Spleen (tissue), 11 donors: ENCODE data around the gene SRPRA. TPM values are rescaled to one million over a fixed set of nuclear protein-coding genes. Genes with fewer than 3 reads are reported as not detected.

Source experiments
- DNase-seq: peaks from one replicate; pipeline ENCODE4 v3.0.0-alpha.2; 2020
- H3K27ac ChIP-seq, 8 donors: fragments of 200-600 bp; sonication (generic) in 7 of 8; 1 replicate in 4 of 8; 2 replicates in 4 of 8; pipeline versions ENCODE4 v1.5.0 to v1.8.0; 2016 to 2021; ENCODE audit warnings: inconsistent platforms in 4 of 8, mild to moderate bottlenecking in 4 of 8, moderate library complexity in 1 of 8
- H3K27me3 ChIP-seq, 7 donors: fragments of 200-600 bp; sonication (generic) in 6 of 7; replicated peaks in 1 of 7; 1 replicate in 4 of 7; 2 replicates in 3 of 7; pipeline versions ENCODE4 v1.5.0 to v1.8.0; 2016 to 2021; ENCODE audit warnings: inconsistent platforms in 3 of 7, mild to moderate bottlenecking in 1 of 7
- H3K36me3 ChIP-seq, 6 donors: fragments of 200-600 bp; sonication (generic) in 5 of 6; 1 replicate in 4 of 6; 2 replicates in 2 of 6; pipeline versions ENCODE4 v1.5.0 to v1.8.0; 2016 to 2021; ENCODE audit warnings: inconsistent platforms in 2 of 6
- H3K4me1 ChIP-seq, 6 donors: fragments of 200-600 bp; sonication (generic) in 5 of 6; 1 replicate in 3 of 6; 2 replicates in 3 of 6; pipeline versions ENCODE4 v1.5.0 to v1.8.0; 2016 to 2021; ENCODE audit warnings: inconsistent platforms in 3 of 6
- H3K4me3 ChIP-seq, 8 donors: fragments of 200-600 bp; sonication (generic) in 7 of 8; 1 replicate in 4 of 8; 2 replicates in 4 of 8; pipeline versions ENCODE4 v1.5.0 to v1.8.0; 2016 to 2021; ENCODE audit warnings: inconsistent platforms in 4 of 8, mild to moderate bottlenecking in 4 of 8, moderate library complexity in 2 of 8
- H3K9me3 ChIP-seq, 8 donors: fragments of 200-600 bp; sonication (generic) in 7 of 8; 1 replicate in 4 of 8; 2 replicates in 4 of 8; pipeline versions ENCODE4 v1.5.0 to v1.8.0; 2016 to 2021; ENCODE audit warnings: inconsistent platforms in 4 of 8
- CTCF ChIP-seq, 11 experiments: fragments of 200-600 bp in 7 of 11; fragments of 450-650 bp in 4 of 11; sonication (generic) in 4 of 11; IDR thresholded peaks in 8 of 11; conservative IDR thresholded peaks in 3 of 11; 1 replicate in 7 of 11; 2 replicates in 4 of 11; pipeline versions ENCODE4 v1.4.0 to v1.8.0; 2016 to 2021; ENCODE audit warnings: antibody characterized with exemption in 11 of 11, inconsistent platforms in 4 of 11, mild to moderate bottlenecking in 1 of 11
- POLR2A ChIP-seq, 3 donors: fragments of 450-650 bp; IDR thresholded peaks; one replicate each; pipeline ENCODE4 v1.5.1; 2017; ENCODE audit warnings: antibody characterized with exemption in 3 of 3, mild to moderate bottlenecking in 1 of 3
- POLR2AphosphoS5 ChIP-seq, 3 donors: sonication (generic); formaldehyde crosslinking; IDR thresholded peaks; one replicate each; pipeline ENCODE4 v1.5.1; 2017; ENCODE audit warnings: antibody characterized with exemption in 3 of 3
- WGBS, 5 donors: extraction: QIAGEN DNeasy Blood & Tissue Kit in 3 of 5; methylation state at CpG; one replicate each; pipeline versions ENCODE4 v1.1.5 to v1.1.7; 2013 to 2018; 5-methylcytosine and 5-hydroxymethylcytosine counted together
- intact Hi-C: fragments of 100-400 bp; cut with DNase I; formaldehyde crosslinking; loops from one replicate; pipeline ENCODE4 v1.15.0; 2023; ENCODE audit warnings: low total_unique reads
- polyA plus RNA-seq, 3 donors: library from polyadenylated mRNA; stranded (reverse); fragments of 200-250 nt; gene quantifications; one replicate each; pipeline ENCODE4 v1.2.1, GENCODE V29; 2013
- total RNA-seq, 7 donors: library from RNA; depleted of rRNA in 3 of 7; stranded (reverse); fragments of >200 nt in 3 of 7; fragmentation: NEBNext Ultra II Directional in 4 of 7; extraction: Animal tissue kit (Norgen Biotek cat#: 25700) in 4 of 7; gene quantifications; one replicate each; pipeline versions ENCODE4 v1.1.0 to v1.2.1, GENCODE V29; 2016 to 2021
- donor health status: healthy with polysubstance abuse.
- donor health status: DM: no; HTN: no; CAD: no; lungs with moderate emphysema.
- donor health status: DM: no; HTN: no; CAD: no.
- donor health status: Bipolar disorder and iron deficiency.
- donor health status: healthy.
- donor health status: DM: no; HTN: no; CAD: no.
- donor health status: DM: yes; HTN: yes; CAD: no.

SRPRA gene
- total and polyA plus RNA-seq, 10 donors, result 30.9 to 130 (median 110) TPM

- WGBS, 5 donors, result 58 to 90% (median 84%) methylated on average over 2 of the region's 2 CpGs
- DNase-seq, result no peak
- intact Hi-C loops, result no loop called here
- Histone ChIP-seq H3K36me3 (peaks cover 0 to 88% (median 33%) of the 10 kb centered on the region in 6 donors), H3K4me3 (no peak overlapping the region), H3K9me3 (no peaks in the 10 kb centered on the region), H3K27ac (no peak overlapping the region), H3K27me3 (no peaks in the 10 kb centered on the region), H3K4me1 (peaks cover 0 to 9% (median 0%) of the 10 kb centered on the region in 6 donors)
- TF ChIP-seq POLR2AphosphoS5 (IDR thresholded peaks at IDR 0.05) (no peak), POLR2A (IDR thresholded peaks at IDR 0.05) (no peak), CTCF (IDR thresholded peaks at IDR 0.05 in 8 of 11, conservative IDR thresholded peaks at IDR 0.05 in 3 of 11) (no peak)
Observed at GRCh38 chr11:126297004-126297403, 28.3 kb upstream of the SRPRA start.

GRCh38 chr11:126293726-126294125 lies 25.0 kb upstream of the SRPRA start:
- H3K27ac ChIP-seq, result no peak overlapping the region

GRCh38 chr11:126290887-126291286 lies 22.2 kb upstream of the SRPRA start:
- Histone ChIP-seq H3K36me3 (peaks cover 0 to 93% (median 53%) of the 10 kb centered on the region in 6 donors), H3K4me1 (peaks cover 0 to 15% (median 0%) of the 10 kb centered on the region in 6 donors), H3K9me3 (no peaks in the 10 kb centered on the region), H3K27me3 (no peaks in the 10 kb centered on the region), H3K4me3 (no peak overlapping the region), H3K27ac (no peak overlapping the region)
- no peak for TF ChIP-seq POLR2AphosphoS5 (IDR thresholded peaks at IDR 0.05)
- no peak for TF ChIP-seq POLR2A (IDR thresholded peaks at IDR 0.05)
- no peak for TF ChIP-seq CTCF (IDR thresholded peaks at IDR 0.05 in 8 of 11, conservative IDR thresholded peaks at IDR 0.05 in 3 of 11)
- intact Hi-C loops, result no loop called here
- 91 to 95% (median 92%) methylated on average over 12 of the region's 12 CpGs for WGBS, 5 donors
- no peak for DNase-seq

More at GRCh38 chr11:126293726-126294125, 25.0 kb upstream of the SRPRA start:
- H3K27me3 ChIP-seq, result no peaks in the 10 kb centered on the region
- no peak for TF ChIP-seq CTCF (IDR thresholded peaks at IDR 0.05 in 8 of 11, conservative IDR thresholded peaks at IDR 0.05 in 3 of 11)
- no peak for TF ChIP-seq POLR2AphosphoS5 (IDR thresholded peaks at IDR 0.05)
- TF ChIP-seq POLR2A (IDR thresholded peaks at IDR 0.05), result no peak
- 67 to 74% (median 73%) methylated on average over 5 of the region's 5 CpGs for WGBS, 5 donors
- DNase-seq, result no peak
- H3K4me3 ChIP-seq, result no peak overlapping the region
- intact Hi-C loops, result no loop called here
- no peaks in the 10 kb centered on the region for H3K9me3 ChIP-seq
- peaks cover 0 to 9% (median 0%) of the 10 kb centered on the region in 6 donors for H3K4me1 ChIP-seq
- peaks cover 0 to 96% (median 57%) of the 10 kb centered on the region in 6 donors for H3K36me3 ChIP-seq

GRCh38 chr11:126288237-126288636 lies 19.5 kb upstream of the SRPRA start:
- no peak overlapping the region for H3K27ac ChIP-seq
- no peak for DNase-seq
- H3K36me3 ChIP-seq, result peaks cover 0 to 68% (median 43%) of the 10 kb centered on the region in 6 donors
- peaks cover 7 to 33% (median 23%) of the 10 kb centered on the region in 6 donors for H3K4me1 ChIP-seq
- TF ChIP-seq POLR2A (IDR thresholded peaks at IDR 0.05) (no peak), POLR2AphosphoS5 (IDR thresholded peaks at IDR 0.05) (no peak), CTCF (IDR thresholded peaks at IDR 0.05 in 8 of 11, conservative IDR thresholded peaks at IDR 0.05 in 3 of 11) (no peak)
- no peaks in the 10 kb centered on the region for H3K27me3 ChIP-seq
- 81 to 87% (median 84%) methylated on average over 6 of the region's 6 CpGs for WGBS, 5 donors
- no peak overlapping the region for H3K4me3 ChIP-seq
- no peaks in the 10 kb centered on the region for H3K9me3 ChIP-seq
- intact Hi-C loops, result no loop called here
